Loucy (cell line): ENCODE measurements around the gene COL11A2.

Experiments
- H2AFZ ChIP-seq: fragments of 200-600 bp; sonication (generic); 2 replicates; pipeline ENCODE4 v1.6.0; 2016; ENCODE audit warnings: antibody characterized with exemption, mild to moderate bottlenecking, low read length, moderate library complexity
- H3F3A ChIP-seq: fragments of 200-600 bp; 2 replicates; pipeline ENCODE4 v1.6.0; 2016; ENCODE audit warnings: antibody characterized with exemption, low read depth, mild to moderate bottlenecking
- H3K27me3 ChIP-seq: fragments of 200-600 bp; sonication (generic); 2 replicates; pipeline ENCODE4 v1.6.1; 2014; ENCODE audit warnings: low read length, mild to moderate bottlenecking; ENCODE audit not compliant: insufficient read depth, poor library complexity, severe bottlenecking
- H3K36me3 ChIP-seq: fragments of 200-600 bp; sonication (generic); 2 replicates; pipeline ENCODE4 v1.6.1; 2016; ENCODE audit warnings: low read length; ENCODE audit not compliant: insufficient read depth
- H3K4me1 ChIP-seq: fragments of 200-600 bp; sonication (generic); 2 replicates; pipeline ENCODE4 v1.5.1; 2014; ENCODE audit warnings: low read length, mild to moderate bottlenecking; ENCODE audit not compliant: insufficient read depth, poor library complexity, severe bottlenecking
- H3K4me2 ChIP-seq: fragments of 200-600 bp; sonication (generic); 2 replicates; pipeline ENCODE4 v1.6.0; 2014; ENCODE audit warnings: antibody characterized with exemption, low read length, low read depth, mild to moderate bottlenecking; ENCODE audit not compliant: poor library complexity, severe bottlenecking
- H3K4me3 ChIP-seq: fragments of 200-600 bp; sonication (generic); 2 replicates; pipeline ENCODE4 v1.5.1; 2014; ENCODE audit warnings: low read length, mild to moderate bottlenecking, mixed read lengths; ENCODE audit not compliant: poor library complexity, severe bottlenecking
- H3K79me2 ChIP-seq: fragments of 200-600 bp; sonication (generic); 2 replicates; pipeline ENCODE4 v1.6.1; 2014; ENCODE audit warnings: low read length; ENCODE audit not compliant: insufficient read depth
- H3K9ac ChIP-seq: fragments of 200-600 bp; sonication (generic); 2 replicates; pipeline ENCODE4 v1.6.0; 2014; ENCODE audit warnings: mild to moderate bottlenecking, low read depth, low read length, moderate library complexity; ENCODE audit not compliant: poor library complexity, severe bottlenecking
- H3K9me2 ChIP-seq: fragments of 200-600 bp; sonication (generic); replicated peaks from 2 replicates; pipeline ENCODE4 v1.6.1; 2016; ENCODE audit warnings: low read depth, low read length, mixed read lengths
- H3K9me3 ChIP-seq: fragments of 200-600 bp; sonication (generic); 2 replicates; pipeline ENCODE4 v1.6.1; 2014; ENCODE audit warnings: mild to moderate bottlenecking, antibody characterized with exemption, low read length, low read depth; ENCODE audit not compliant: insufficient read depth
- H4K20me1 ChIP-seq: fragments of 200-600 bp; sonication (generic); 2 replicates; pipeline ENCODE4 v1.6.0; 2014; ENCODE audit warnings: antibody characterized with exemption, low read length, mild to moderate bottlenecking; ENCODE audit not compliant: insufficient read depth, poor library complexity, severe bottlenecking
- EZH2phosphoT487 ChIP-seq: fragments of 200-600 bp; IDR thresholded peaks from 2 replicates; pipeline ENCODE4 v1.6.1; 2018; ENCODE audit warnings: antibody characterized with exemption, mild to moderate bottlenecking, moderate library complexity, borderline replicate concordance
- TF ChIP-seq, protein P1 (sequence below): fragments of 200-600 bp; sonication (generic); conservative IDR thresholded peaks from 2 replicates; pipeline ENCODE4 v1.5.1; 2014; ENCODE audit warnings: mild to moderate bottlenecking, antibody characterized with exemption, low read length

The COL11A2 gene

DNA sequence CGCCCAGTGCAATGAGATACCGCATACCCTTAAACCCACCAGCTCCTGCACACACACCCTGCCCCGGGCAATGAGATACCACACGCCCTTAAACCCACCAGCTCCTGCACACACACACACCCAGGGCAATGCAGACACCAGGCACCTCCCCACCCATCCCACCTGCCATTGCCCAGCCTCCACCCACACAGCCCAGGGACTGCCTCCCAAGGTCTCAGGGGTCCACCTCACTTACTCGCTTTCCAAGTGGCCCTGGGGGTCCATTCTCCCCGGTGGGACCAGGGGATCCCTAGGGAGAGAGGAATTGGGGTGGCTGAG is 24.0 kb downstream of the COL11A2 start:
- Histone ChIP-seq H3K4me3 (no peak overlapping the region), H3K9me2 (no peaks in the 10 kb centered on the region), H3F3A (no peaks in the 10 kb centered on the region), H4K20me1 (no peaks in the 10 kb centered on the region), H3K4me1 (no peaks in the 10 kb centered on the region), H2AFZ (no peak overlapping the region), H3K4me2 (no peak overlapping the region), H3K79me2 (no peaks in the 10 kb centered on the region), H3K36me3 (no peaks in the 10 kb centered on the region), H3K9me3 (no peaks in the 10 kb centered on the region), H3K9ac (no peak overlapping the region), H3K27me3 (no peaks in the 10 kb centered on the region)
- TF ChIP-seq EZH2phosphoT487: no peak
- TF ChIP-seq, protein P1, sequence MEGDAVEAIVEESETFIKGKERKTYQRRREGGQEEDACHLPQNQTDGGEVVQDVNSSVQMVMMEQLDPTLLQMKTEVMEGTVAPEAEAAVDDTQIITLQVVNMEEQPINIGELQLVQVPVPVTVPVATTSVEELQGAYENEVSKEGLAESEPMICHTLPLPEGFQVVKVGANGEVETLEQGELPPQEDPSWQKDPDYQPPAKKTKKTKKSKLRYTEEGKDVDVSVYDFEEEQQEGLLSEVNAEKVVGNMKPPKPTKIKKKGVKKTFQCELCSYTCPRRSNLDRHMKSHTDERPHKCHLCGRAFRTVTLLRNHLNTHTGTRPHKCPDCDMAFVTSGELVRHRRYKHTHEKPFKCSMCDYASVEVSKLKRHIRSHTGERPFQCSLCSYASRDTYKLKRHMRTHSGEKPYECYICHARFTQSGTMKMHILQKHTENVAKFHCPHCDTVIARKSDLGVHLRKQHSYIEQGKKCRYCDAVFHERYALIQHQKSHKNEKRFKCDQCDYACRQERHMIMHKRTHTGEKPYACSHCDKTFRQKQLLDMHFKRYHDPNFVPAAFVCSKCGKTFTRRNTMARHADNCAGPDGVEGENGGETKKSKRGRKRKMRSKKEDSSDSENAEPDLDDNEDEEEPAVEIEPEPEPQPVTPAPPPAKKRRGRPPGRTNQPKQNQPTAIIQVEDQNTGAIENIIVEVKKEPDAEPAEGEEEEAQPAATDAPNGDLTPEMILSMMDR: no peak

DNA sequence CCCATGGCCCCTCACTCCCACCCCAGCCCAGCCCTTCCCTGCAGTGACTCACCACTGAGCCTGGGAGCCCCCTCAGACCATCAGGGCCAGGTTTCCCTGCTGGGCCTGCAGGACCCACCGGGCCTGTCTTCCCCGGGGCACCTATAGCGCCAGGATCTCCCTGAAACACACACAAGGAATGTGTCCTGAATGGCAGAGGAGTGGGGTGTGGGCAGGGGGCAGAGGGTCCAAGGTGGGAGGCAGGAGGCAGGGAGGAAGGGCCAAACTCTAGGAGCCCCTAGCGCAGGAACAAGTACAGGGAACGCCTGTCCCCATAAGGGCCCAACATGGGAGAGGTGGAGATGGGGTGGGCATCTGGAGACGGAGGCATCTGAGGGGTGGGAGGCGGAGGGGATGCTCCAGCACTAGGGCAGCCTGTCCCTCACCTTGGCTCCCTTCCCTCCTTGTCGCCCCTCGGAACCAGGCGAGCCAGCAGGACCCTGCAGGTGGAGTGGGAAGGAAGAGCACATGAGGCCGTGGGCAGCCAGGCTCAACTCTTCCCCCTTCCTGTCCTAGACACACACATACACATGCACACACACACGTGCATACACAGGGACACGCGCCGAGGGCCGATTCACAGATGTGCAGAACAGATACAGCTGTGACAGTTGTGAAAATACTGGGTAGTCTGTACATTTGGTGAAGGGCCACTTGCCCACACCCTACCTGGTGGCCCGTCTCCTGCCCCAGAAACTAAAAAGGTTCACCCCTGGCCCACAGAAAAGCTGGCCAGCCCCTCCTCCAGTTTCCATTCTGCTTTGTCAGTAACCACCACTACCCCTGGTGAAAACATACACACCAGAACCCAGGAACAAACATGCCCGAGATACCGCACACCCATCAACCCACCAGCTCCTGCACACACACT is 24.6 kb downstream of the COL11A2 start:
- no peak overlapping the region for H2AFZ ChIP-seq
- no peak overlapping the region for H3K4me2 ChIP-seq
- no peaks in the 10 kb centered on the region for H3K27me3 ChIP-seq
- no peak overlapping the region for H3K4me3 ChIP-seq
- no peaks in the 10 kb centered on the region for H3K79me2 ChIP-seq
- H3K9ac ChIP-seq: no peak overlapping the region
- H3K9me2 ChIP-seq: no peaks in the 10 kb centered on the region
- no peaks in the 10 kb centered on the region for H4K20me1 ChIP-seq
- H3K36me3 ChIP-seq: no peaks in the 10 kb centered on the region
- no peaks in the 10 kb centered on the region for H3K4me1 ChIP-seq
- TF ChIP-seq, protein P1: no peak
- TF ChIP-seq EZH2phosphoT487: no peak
- H3F3A ChIP-seq: no peaks in the 10 kb centered on the region
- H3K9me3 ChIP-seq: no peaks in the 10 kb centered on the region

DNA sequence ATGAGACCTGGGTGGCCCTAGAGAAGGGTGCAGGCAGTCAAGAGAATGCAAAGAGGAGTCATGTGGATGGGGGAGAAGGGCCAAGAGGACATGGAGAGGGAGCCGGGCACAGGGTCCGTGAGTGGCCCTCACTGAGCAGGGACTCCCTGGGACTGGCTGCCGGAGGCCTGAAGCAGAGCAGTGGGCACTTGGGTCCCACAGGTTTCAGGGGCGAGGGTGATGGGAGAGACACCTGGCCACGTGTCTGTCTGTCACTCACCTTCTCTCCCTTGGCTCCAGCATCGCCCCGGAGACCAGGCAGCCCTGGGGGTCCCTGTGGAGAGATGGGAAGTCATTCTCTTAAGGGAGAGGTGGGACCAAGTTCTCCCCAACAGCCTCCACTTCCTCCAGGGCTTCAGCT is 25.5 kb downstream of the COL11A2 start:
- Histone ChIP-seq H2AFZ (no peak overlapping the region), H3K4me1 (peaks cover 2% of the 10 kb centered on the region), H3K4me3 (no peak overlapping the region), H3F3A (no peaks in the 10 kb centered on the region), H3K79me2 (no peaks in the 10 kb centered on the region), H3K9ac (no peak overlapping the region), H3K9me2 (no peaks in the 10 kb centered on the region), H3K9me3 (no peaks in the 10 kb centered on the region), H4K20me1 (no peaks in the 10 kb centered on the region), H3K27me3 (no peaks in the 10 kb centered on the region), H3K4me2 (no peak overlapping the region), H3K36me3 (no peaks in the 10 kb centered on the region)
- no peak for TF ChIP-seq EZH2phosphoT487
- TF ChIP-seq, protein P1: no peak
